Endometrium (tissue), 2 donors: Measurements from ENCODE around the gene AKT2.

ENCODE experiments used
- FAIRE-seq: peaks from 2 replicates; lab custom pipeline; 2012; peaks lifted over from hg19 to GRCh38; lab: Jason Lieb, UNC
- donor health status: control.
- donor health status: control.

Gene AKT2

GRCh38 chr19:40235238-40236025 lies 49.7 kb downstream of the AKT2 start:
- no peak for FAIRE-seq

GRCh38 chr19:40234429-40235237 lies 50.5 kb downstream of the AKT2 start:
- FAIRE-seq = no peak

GRCh38 chr19:40233811-40234389 lies 51.2 kb downstream of the AKT2 start:
- FAIRE-seq = no peak

- FAIRE-seq = no peak
These were observed 52.0 kb downstream of the AKT2 start for GRCh38 chr19:40232949-40233810.

- FAIRE-seq = no peak
These were observed 52.7 kb downstream of the AKT2 start for GRCh38 chr19:40232479-40232878.

GRCh38 chr19:40231544-40232424 lies 53.4 kb downstream of the AKT2 start:
- FAIRE-seq = no peak

- FAIRE-seq = no peak
These were observed 54.1 kb downstream of the AKT2 start for GRCh38 chr19:40231057-40231456.

- FAIRE-seq = no peak
These were observed 55.2 kb downstream of the AKT2 start for GRCh38 chr19:40229926-40230417.

GRCh38 chr19:40229484-40229883 lies 55.7 kb downstream of the AKT2 start:
- FAIRE-seq = no peak

- FAIRE-seq = no peak
These were observed 56.3 kb downstream of the AKT2 start for GRCh38 chr19:40228863-40229262.

- no peak for FAIRE-seq
These were observed 56.8 kb downstream of the AKT2 start for GRCh38 chr19:40228346-40228745.

- FAIRE-seq = no peak
These were observed 59.5 kb downstream of the AKT2 start for GRCh38 chr19:40225440-40226305.

GRCh38 chr19:40224342-40225150 lies 60.6 kb downstream of the AKT2 start:
- no peak for FAIRE-seq

GRCh38 chr19:40223135-40223822 lies 61.9 kb downstream of the AKT2 start:
- FAIRE-seq = no peak

GRCh38 chr19:40221858-40222619 lies 63.1 kb downstream of the AKT2 start:
- peak; percentile 91 for FAIRE-seq

GRCh38 chr19:40220674-40221073 lies 64.5 kb downstream of the AKT2 start:
- no peak for FAIRE-seq

- FAIRE-seq = no peak
These were observed 65.3 kb downstream of the AKT2 start for GRCh38 chr19:40219721-40220276.
